Smooth muscle cell (in vitro differentiated cells): ENCODE measurements around the gene ADRM1. TPM values are rescaled to one million over a fixed set of nuclear protein-coding genes. Genes with fewer than 3 reads are reported as not detected.

Source experiments
- DNase-seq: peaks from one replicate; lab custom pipeline; 2025; ENCODE audit not compliant: unreplicated experiment; lab: John Stamatoyannopoulos, UW
- H2AFZ ChIP-seq: fragments of 200-600 bp; sonication (generic); 2 replicates; pipeline ENCODE4 v1.6.0; 2016; ENCODE audit warnings: antibody characterized with exemption, low read depth, mild to moderate bottlenecking
- H3F3A ChIP-seq: fragments of 200-600 bp; sonication (generic); 2 replicates; pipeline ENCODE4 v1.6.0; 2017; ENCODE audit warnings: antibody characterized with exemption, low read depth
- H3K27ac ChIP-seq: fragments of 200-600 bp; sonication (generic); 2 replicates; pipeline ENCODE4 v1.5.1; 2016; ENCODE audit warnings: low read depth, mild to moderate bottlenecking
- H3K27me3 ChIP-seq: fragments of 200-600 bp; sonication (generic); 2 replicates; pipeline ENCODE4 v1.6.1; 2016; ENCODE audit warnings: low read depth, mild to moderate bottlenecking
- H3K36me3 ChIP-seq: fragments of 200-600 bp; sonication (generic); 2 replicates; pipeline ENCODE4 v1.5.1; 2016; ENCODE audit warnings: low read depth
- H3K4me1 ChIP-seq: fragments of 200-600 bp; sonication (generic); 2 replicates; pipeline ENCODE4 v1.5.1; 2016; ENCODE audit warnings: low read depth
- H3K4me2 ChIP-seq: fragments of 200-600 bp; sonication (generic); 2 replicates; pipeline ENCODE4 v1.6.0; 2016; ENCODE audit warnings: mild to moderate bottlenecking
- H3K4me3 ChIP-seq: fragments of 200-600 bp; sonication (generic); 2 replicates; pipeline ENCODE4 v1.5.1; 2016; ENCODE audit warnings: mild to moderate bottlenecking
- H3K79me2 ChIP-seq: fragments of 200-600 bp; sonication (generic); 2 replicates; pipeline ENCODE4 v1.6.0; 2016; ENCODE audit warnings: low read depth, mild to moderate bottlenecking
- H3K9ac ChIP-seq: fragments of 200-600 bp; sonication (generic); 2 replicates; pipeline ENCODE4 v1.6.0; 2016; ENCODE audit warnings: low read depth
- H3K9me3 ChIP-seq: fragments of 200-600 bp; sonication (generic); replicated peaks from 2 replicates; pipeline ENCODE4 v1.5.1; 2016; ENCODE audit warnings: low read depth
- H4K20me1 ChIP-seq: fragments of 200-600 bp; sonication (generic); 2 replicates; pipeline ENCODE4 v1.6.0; 2016; ENCODE audit warnings: low read depth
- WGBS: methylation state at CpG from one replicate; pipeline ENCODE4 v1.1.7; 2016; ENCODE audit warnings: low lambda C conversion rate; 5-methylcytosine and 5-hydroxymethylcytosine counted together
- polyA plus RNA-seq: library from polyadenylated mRNA; unstranded; fragments of >200 nt; fragmentation: Nextera tagmentation; extraction: Ambion mirVana; gene quantifications from 2 replicates; pipeline ENCODE4 v1.2.1, GENCODE V29; 2016
- total RNA-seq: library from RNA; depleted of rRNA; stranded (reverse); fragments of >200 nt; gene quantifications from 2 replicates; pipeline ENCODE4 v1.2.3, GENCODE V29; 2014
- TF ChIP-seq, protein P1 (sequence below): fragments of 200-600 bp; sonication (generic); IDR thresholded peaks from 2 replicates; pipeline ENCODE4 v1.5.1; 2017; ENCODE audit warnings: borderline replicate concordance, mild to moderate bottlenecking, antibody characterized with exemption; ENCODE audit not compliant: insufficient read depth, poor library complexity, severe bottlenecking

The ADRM1 gene
- total and polyA plus RNA-seq, 2 experiments from 2014 or later, result 101 to 121 TPM

DNA sequence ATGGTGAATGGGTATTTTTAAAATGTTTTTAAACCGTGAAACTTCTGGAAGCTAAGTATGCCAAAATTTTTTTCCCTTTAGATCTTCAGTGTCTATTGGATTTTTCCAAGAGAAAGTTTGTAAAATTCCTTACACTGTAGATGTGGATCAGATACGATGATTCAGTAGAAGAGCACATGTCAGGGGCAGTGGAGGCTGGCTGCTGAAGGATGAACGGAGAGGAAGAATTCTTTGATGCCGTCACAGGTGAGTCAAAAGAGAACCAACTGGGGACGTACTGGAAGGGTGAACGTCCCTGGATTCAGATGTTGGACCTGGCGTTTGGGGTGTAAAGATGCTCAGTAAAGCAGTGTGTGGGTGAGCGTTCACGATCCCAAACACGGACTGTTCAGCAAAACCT is 46.8 kb upstream of the ADRM1 start:
- Histone ChIP-seq H3K4me3 (no peak overlapping the region), H3K9ac (no peak overlapping the region), H3F3A (peaks cover 5% of the 10 kb centered on the region), H3K27me3 (no peaks in the 10 kb centered on the region), H2AFZ (no peak overlapping the region), H4K20me1 (peaks cover 100% of the 10 kb centered on the region), H3K9me3 (no peaks in the 10 kb centered on the region), H3K27ac (no peak overlapping the region), H3K79me2 (peaks cover 83% of the 10 kb centered on the region), H3K4me1 (no peaks in the 10 kb centered on the region), H3K4me2 (no peak overlapping the region), H3K36me3 (no peaks in the 10 kb centered on the region)
- TF ChIP-seq, protein P1, sequence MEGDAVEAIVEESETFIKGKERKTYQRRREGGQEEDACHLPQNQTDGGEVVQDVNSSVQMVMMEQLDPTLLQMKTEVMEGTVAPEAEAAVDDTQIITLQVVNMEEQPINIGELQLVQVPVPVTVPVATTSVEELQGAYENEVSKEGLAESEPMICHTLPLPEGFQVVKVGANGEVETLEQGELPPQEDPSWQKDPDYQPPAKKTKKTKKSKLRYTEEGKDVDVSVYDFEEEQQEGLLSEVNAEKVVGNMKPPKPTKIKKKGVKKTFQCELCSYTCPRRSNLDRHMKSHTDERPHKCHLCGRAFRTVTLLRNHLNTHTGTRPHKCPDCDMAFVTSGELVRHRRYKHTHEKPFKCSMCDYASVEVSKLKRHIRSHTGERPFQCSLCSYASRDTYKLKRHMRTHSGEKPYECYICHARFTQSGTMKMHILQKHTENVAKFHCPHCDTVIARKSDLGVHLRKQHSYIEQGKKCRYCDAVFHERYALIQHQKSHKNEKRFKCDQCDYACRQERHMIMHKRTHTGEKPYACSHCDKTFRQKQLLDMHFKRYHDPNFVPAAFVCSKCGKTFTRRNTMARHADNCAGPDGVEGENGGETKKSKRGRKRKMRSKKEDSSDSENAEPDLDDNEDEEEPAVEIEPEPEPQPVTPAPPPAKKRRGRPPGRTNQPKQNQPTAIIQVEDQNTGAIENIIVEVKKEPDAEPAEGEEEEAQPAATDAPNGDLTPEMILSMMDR, result no peak
- 97% methylated on average over 10 of the region's 10 CpGs for WGBS
- no peak for DNase-seq

DNA sequence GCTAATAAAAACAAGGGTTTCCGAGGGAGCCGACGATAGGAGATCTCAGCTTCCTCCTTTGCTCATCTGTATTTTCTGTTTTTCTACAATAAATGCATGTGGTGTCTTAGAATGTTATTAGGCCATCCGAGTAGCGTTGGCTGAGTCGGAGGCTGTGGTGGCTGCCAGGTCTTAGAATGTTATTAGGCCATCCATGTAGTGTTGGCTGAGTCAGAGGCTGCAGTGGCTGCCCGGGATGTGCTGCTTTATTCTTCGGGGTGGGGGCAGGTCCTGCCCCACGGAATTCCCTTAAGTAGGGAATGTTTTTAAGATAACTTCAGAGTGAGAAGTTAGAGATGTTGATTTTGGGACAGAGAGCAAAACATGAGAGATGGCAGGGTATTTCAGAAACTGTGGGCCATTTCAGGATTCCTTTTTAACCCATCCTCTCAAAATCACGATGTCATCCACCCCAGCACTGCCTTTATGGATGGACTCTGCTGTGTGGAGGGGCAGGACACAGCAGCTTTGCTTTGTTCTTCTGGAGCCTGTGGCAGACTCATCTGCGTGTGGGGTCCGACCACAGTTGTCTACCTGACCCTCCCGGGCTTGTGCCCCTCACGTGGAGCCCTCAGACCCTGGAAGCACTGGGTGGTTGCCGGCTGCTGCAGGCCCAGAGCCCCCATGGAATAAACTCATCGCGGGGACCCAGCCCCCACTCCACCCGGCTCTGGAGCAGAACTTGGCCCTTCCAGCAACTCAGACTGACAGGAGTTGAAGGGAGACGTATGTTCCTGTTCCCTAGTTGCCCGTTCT is 44.1 kb upstream of the ADRM1 start:
- DNase-seq, result peak; percentile 13
- 60% methylated on average over 20 of the region's 20 CpGs for WGBS
- no peaks in the 10 kb centered on the region for H3K27me3 ChIP-seq
- H3K79me2 ChIP-seq, result peaks cover 60% of the 10 kb centered on the region
- no peaks in the 10 kb centered on the region for H3K4me1 ChIP-seq
- H3K9me3 ChIP-seq, result no peaks in the 10 kb centered on the region
- H3K4me3 ChIP-seq, result no peak overlapping the region
- H4K20me1 ChIP-seq, result peaks cover 91% of the 10 kb centered on the region
- no peak overlapping the region for H3K9ac ChIP-seq
- H3K36me3 ChIP-seq, result no peaks in the 10 kb centered on the region
- peak overlapping the region; percentile 73 for H3K27ac ChIP-seq
- peak overlapping the region; percentile 57 for H3K4me2 ChIP-seq
- TF ChIP-seq, protein P1, result no peak
- H2AFZ ChIP-seq, result no peak overlapping the region
- peaks cover 5% of the 10 kb centered on the region for H3F3A ChIP-seq

DNA sequence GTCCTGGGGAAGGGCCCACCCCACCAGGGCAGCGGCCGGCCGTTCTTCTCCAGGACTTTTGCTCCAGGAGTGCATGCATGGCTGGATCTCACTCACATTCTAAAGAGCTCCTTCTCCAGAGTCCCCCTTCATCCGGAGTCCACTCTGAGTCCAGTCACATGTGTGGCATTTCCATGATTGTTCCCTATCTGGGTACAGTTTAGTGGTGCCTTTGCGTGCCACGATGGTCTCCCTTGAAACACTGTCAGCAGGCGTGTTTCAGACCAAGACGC is 43.6 kb upstream of the ADRM1 start:
- peaks cover 5% of the 10 kb centered on the region for H3F3A ChIP-seq
- H3K9me3 ChIP-seq, result no peaks in the 10 kb centered on the region
- H3K9ac ChIP-seq, result no peak overlapping the region
- WGBS, result 98% methylated on average over 8 of the region's 8 CpGs
- H4K20me1 ChIP-seq, result peaks cover 85% of the 10 kb centered on the region
- TF ChIP-seq, protein P1, result no peak
- H3K4me1 ChIP-seq, result no peaks in the 10 kb centered on the region
- H3K27me3 ChIP-seq, result no peaks in the 10 kb centered on the region
- H3K79me2 ChIP-seq, result peaks cover 55% of the 10 kb centered on the region
- DNase-seq, result no peak
- no peak overlapping the region for H3K4me2 ChIP-seq
- peaks cover 2% of the 10 kb centered on the region for H3K36me3 ChIP-seq
- no peak overlapping the region for H2AFZ ChIP-seq
- H3K4me3 ChIP-seq, result no peak overlapping the region
- peak overlapping the region; percentile 58 for H3K27ac ChIP-seq

DNA sequence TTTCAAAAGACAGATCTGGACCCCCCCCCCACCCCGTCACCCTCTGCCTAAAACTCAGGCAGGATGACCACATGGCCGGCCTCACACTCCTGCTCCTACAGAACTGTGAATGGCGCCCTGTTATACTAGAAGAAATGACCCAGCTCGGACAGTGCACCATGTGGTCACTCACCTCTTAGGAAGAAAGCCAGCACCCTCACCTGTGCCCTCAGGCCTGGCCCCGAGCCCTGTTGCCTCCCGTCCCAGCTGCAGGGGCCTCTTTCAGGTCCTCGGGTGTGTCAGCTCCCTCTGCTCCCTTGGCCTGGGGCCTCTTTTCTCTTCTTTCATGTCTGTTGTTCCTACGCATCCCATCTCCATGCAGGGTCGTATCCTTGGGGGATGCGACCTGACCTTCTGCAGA is 40.7 kb upstream of the ADRM1 start:
- peaks cover 14% of the 10 kb centered on the region for H3K36me3 ChIP-seq

More for the DNA sequence above, 40.7 kb upstream of the ADRM1 start:
- WGBS, result 96% methylated on average over 10 of the region's 10 CpGs
- Histone ChIP-seq H3K27ac (no peak overlapping the region), H3K27me3 (no peaks in the 10 kb centered on the region), H3K4me3 (no peak overlapping the region), H3K4me2 (no peak overlapping the region), H3K9me3 (peaks cover 3% of the 10 kb centered on the region), H4K20me1 (peaks cover 66% of the 10 kb centered on the region), H3K79me2 (peaks cover 41% of the 10 kb centered on the region), H3K4me1 (no peaks in the 10 kb centered on the region), H3K9ac (no peak overlapping the region), H3F3A (peaks cover 5% of the 10 kb centered on the region), H2AFZ (no peak overlapping the region)
- TF ChIP-seq, protein P1, result no peak
- DNase-seq, result no peak
